RPMI8226 (cell line): ENCODE results near the gene YLPM1.
A peak's percentile ranks its signal among the peaks of the same experiment; 100 is the strongest.

Source experiments
- DNase-seq: peaks from one replicate; pipeline ENCODE4 v3.0.0-alpha.2; 2015

Gene YLPM1

GRCh38 chr14:74841230-74842207 lies 78.4 kb downstream of the YLPM1 start:
- no peak for DNase-seq

DNA sequence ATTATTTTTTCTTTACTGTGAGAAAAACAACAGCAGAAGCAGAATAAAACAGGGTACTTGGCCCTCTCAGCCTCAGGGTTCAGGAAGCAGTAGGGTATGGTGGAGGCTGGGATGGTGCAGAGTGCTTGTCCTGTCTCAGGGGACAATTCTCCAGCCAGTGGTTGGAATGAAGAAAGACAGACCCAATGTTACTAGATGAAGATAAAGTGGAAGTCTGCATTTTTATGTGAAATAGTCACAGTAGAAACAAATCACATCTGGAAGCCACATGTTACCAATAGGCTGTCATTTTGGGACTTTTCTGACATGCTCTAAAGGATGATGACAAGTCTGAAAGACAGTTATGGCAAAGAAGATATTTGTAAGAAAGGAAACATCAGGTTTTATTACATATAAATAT lies 80.5 kb downstream of the YLPM1 start:
- DNase-seq = no peak

- DNase-seq = no peak
These were observed 83.1 kb downstream of the YLPM1 start for GRCh38 chr14:74846168-74846567.

DNA sequence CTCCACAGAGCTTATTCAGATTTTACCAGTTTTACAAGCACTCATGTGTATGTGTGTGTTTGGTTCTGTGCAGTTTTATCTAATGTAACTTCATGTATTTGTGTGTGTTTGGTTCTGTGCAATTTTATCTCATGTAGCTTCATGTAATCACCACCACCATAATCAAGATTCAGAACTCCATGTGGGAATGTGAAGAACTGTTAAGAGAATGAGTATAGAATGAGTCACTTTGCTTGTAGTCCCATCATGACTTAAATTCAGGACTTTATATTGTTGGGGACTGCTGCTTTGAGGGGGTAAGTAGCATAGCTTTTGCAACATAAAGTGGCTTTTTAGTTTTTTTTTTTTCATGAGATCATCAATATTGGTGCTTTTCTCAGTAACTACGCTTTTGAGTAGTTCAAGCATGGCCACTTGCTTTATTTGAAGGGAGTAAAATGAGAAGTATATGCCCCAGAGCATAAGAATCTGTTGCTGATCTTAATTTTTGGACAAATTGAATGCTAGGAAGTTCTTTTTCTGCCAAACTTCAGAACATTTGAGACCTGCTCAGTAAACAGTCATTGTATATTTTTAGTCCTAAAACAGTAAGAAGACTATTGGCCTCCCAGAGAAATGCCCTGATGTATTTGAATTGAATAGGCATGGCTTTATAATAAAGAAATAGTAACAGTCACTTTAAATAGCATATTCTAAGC lies 84.0 kb downstream of the YLPM1 start:
- no peak for DNase-seq

GRCh38 chr14:74848768-74849167 lies 85.7 kb downstream of the YLPM1 start:
- no peak for DNase-seq

GRCh38 chr14:74852922-74853530 lies 89.9 kb downstream of the YLPM1 start:
- no peak for DNase-seq

DNA sequence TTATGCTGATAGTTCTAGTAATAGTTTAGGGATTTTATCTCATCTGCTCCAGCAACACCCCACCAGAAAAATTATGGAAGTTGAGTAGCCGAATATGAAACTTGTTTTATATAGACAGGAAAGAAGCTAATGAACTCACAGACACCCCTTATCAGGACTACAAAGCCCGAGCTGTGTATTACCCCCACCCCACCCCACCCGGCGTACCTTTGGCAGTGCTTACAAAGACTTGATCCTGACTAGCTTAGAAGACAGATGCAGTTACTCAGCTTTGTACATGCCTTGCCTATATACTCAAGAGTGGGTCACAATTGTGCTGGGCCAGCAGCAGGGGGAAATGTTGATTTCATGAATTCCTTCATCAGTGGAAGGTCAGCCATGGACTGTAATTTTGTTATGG lies 90.5 kb downstream of the YLPM1 start:
- DNase-seq = no peak

DNA sequence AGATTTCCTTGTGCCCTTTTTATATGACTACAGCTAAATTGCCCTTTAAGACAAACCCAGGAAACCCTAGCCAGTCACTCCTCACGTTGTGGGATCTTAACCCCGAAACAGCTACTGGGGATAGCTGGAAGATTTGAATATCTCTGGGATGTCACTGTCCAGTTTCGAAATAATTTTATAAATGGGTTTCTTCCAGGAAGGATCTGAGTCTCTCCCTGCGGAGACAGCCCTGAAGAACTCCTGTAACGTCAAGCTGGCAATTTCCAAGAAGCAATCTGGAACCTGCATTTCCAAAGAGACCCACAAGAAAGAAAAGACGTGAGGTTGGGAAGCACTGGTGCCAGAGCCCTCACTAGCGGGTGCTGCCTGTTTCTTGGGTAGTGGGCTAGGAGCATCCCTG lies 91.9 kb downstream of the YLPM1 start:
- no peak for DNase-seq

- DNase-seq = peak; percentile 27
These were observed 92.8 kb downstream of the YLPM1 start for GRCh38 chr14:74855945-74856344.

DNA sequence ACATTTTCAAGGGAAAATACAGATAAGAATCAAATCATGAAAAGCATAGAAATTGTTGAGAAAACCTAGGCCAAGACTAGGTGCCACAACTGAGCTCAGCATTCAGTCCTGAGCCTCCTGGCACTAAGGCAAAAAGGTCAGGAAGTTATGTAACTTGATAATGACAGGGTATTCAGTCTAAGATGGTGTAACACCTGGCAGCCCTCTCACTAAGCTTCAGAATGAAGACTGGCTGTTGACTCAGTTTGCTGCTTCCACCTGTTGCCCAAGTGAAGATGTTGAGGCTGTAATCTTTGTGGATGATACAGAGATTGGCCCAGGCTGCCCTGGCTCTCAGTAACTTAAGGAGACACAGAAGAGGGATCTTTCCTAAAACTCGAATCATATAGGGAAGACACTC lies 93.2 kb downstream of the YLPM1 start:
- peak; percentile 8 for DNase-seq

GRCh38 chr14:74858022-74858421 lies 94.9 kb downstream of the YLPM1 start:
- DNase-seq = no peak

GRCh38 chr14:74859757-74860552 lies 96.8 kb downstream of the YLPM1 start:
- DNase-seq = no peak

DNA sequence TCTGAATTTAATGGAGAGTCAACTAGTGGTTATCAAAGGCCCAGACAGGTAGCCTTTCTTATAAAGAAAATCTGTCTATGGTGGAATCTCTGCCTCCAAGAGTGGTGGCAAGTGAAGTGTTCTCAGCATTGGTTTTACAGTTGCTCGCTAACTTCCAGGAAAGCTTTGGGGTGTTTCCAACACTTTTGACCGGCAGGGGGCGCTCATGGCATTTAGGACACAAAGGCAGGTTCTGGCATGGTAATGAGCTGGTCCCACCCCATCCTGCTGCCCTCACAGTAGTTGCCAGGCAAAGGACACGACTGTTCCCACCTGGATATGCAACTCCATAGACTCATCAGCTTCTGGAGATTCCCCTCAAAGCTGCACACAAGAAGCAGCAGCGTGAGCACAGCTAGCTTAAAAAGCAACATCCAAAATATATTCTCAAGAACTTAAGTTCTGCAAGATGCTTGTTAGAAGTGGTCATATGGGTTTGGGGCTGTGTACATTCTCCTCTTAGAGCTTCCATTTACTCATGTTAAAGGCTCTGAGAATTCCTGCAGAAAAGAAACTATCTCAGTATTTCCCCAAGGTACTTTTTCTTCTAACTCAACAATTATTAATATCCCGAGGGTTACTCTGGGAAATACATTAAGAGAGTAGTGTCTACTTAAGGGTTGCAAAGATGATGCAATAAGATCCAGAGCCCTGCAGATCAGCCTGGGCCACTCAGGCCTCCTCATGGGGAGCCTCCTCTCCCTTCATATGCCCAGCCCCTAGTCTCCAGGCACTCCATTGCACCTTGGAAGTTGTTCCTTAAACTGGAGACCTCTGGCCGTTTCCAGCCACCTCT lies 98.0 kb downstream of the YLPM1 start:
- DNase-seq = peak; percentile 80

DNA sequence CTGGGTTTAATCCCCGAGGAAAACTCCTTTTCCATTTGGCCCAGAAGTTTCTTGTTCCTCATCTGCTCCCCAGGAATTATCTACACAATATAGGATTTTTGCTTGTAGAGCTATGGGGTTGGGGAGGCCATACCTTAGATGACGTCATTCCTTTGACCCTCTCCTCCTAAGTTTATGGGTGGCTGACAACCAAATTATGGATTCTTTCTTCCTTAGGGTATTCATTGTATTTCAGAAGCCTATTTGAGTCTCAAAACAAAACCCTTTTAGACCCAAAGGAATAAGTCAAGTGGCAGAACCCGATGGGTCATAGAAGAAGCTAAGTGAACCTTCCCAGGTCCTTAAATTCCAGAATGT lies 98.6 kb downstream of the YLPM1 start:
- DNase-seq = no peak

GRCh38 chr14:74863274-74863673 lies 100.2 kb downstream of the YLPM1 start:
- DNase-seq = no peak

- DNase-seq = no peak
These were observed 101.1 kb downstream of the YLPM1 start for GRCh38 chr14:74864198-74864597.

DNA sequence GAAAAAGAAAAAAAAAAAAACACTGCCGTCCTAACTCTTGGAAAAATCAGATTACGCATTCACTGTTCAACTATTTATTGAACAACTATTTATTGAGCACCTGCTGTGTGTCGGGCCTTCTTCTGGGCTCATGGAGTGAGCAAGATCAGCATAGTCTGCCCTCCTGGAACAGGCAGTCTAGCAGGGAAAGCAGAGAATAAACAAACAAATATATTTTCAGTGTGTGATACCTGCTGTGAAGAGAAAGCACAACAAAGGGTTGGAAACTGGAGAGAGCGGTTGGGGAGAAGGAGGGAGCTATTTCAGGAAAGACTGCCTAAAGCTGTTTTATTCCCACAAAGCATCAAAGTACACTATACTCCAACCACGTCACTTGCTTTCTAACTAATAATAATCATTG lies 102.0 kb downstream of the YLPM1 start:
- no peak for DNase-seq

GRCh38 chr14:74866708-74867389 lies 103.7 kb downstream of the YLPM1 start:
- DNase-seq = no peak

DNA sequence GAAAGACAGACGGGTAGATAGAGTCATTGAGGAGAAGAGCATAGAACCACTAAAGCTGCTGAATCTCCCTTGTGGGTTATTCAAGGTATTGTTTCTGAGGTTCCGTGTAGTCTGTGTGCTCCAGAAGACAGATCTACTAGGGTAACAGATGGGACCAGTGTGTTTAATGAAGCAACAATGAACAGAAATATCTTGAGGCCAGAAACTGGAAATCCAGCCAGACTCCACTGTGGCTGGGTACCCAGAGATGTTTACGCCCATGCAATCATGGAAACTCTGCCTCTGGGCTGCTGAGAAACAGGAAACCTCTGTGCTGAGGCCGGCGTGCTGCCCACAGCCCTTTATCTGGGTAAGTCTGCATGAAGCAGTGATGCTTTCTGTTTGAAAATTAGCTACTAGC lies 104.6 kb downstream of the YLPM1 start:
- no peak for DNase-seq

- no peak for DNase-seq
These were observed 105.6 kb downstream of the YLPM1 start for GRCh38 chr14:74868739-74869138.

DNA sequence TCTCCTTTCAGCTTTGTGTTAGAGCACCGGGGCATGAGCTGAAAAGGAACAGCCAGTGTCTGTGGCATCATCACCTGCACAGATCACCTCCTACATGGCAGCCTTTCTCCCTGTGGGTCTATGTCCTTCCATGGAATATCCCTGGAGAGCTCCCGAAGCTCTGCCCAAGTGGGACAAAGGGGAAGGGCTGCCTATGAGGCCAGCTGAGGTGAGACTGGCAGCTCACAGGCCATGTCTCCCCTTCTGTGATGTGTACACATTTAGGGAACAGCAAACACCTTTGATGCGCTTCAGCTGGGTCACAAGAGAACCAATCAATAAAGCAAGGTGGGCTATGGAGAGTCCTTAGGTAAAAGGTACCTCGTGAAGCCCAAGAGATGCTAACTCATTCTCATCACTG lies 108.7 kb downstream of the YLPM1 start:
- DNase-seq = no peak
